Activated CD4-positive, alpha-beta memory T cell treated with anti-CD3 and anti-CD28 coated beads, Interleukin-2, amount 10 ng/mL, durations not matched to agents 7 days and 5 days (primary cell): Measurements from ENCODE around the gene CTRB1. TPM values are rescaled to one million over a fixed set of nuclear protein-coding genes. Genes with fewer than 3 reads are reported as not detected.

Source experiments
- CTCF ChIA-PET: fragments of 350-600 bp; sonication (Branson Sonifier 250); formaldehyde crosslinking; loops from one replicate; lab custom pipeline; 2021; ENCODE audit warnings: antibody characterized with exemption, inconsistent platforms; lab: Charles Lee
- POLR2A ChIA-PET: fragments of 350-600 bp; sonication (Branson Sonifier 250); formaldehyde crosslinking; loops from one replicate; lab custom pipeline; 2021; ENCODE audit warnings: antibody characterized with exemption; lab: Charles Lee
- DNase-seq: peaks from one replicate; pipeline ENCODE4 v3.0.0-alpha.2; 2020
- H3K27ac Mint-ChIP-seq: one replicate; pipeline ENCODE4 v1.8.0; 2021; ENCODE audit warnings: mild to moderate bottlenecking, mixed read lengths
- H3K27me3 Mint-ChIP-seq: one replicate; pipeline ENCODE4 v1.8.0; 2021; ENCODE audit warnings: mixed read lengths
- H3K36me3 Mint-ChIP-seq: one replicate; pipeline ENCODE4 v1.8.0; 2021; ENCODE audit warnings: low read depth, mixed read lengths
- H3K4me1 Mint-ChIP-seq: one replicate; pipeline ENCODE4 v1.8.0; 2021; ENCODE audit warnings: mixed read lengths
- H3K4me3 Mint-ChIP-seq: one replicate; pipeline ENCODE4 v1.8.0; 2021; ENCODE audit warnings: mild to moderate bottlenecking, mixed read lengths
- H3K9me3 Mint-ChIP-seq: one replicate; pipeline ENCODE4 v1.8.0; 2021; ENCODE audit warnings: mixed read lengths
- total RNA-seq, 2 experiments: library from RNA; stranded (reverse); gene quantifications; one replicate each; pipeline ENCODE4 v1.2.3, GENCODE V29; 2021

The CTRB1 gene
- total RNA-seq, 2 experiments from 2014 or later = not detected

DNA sequence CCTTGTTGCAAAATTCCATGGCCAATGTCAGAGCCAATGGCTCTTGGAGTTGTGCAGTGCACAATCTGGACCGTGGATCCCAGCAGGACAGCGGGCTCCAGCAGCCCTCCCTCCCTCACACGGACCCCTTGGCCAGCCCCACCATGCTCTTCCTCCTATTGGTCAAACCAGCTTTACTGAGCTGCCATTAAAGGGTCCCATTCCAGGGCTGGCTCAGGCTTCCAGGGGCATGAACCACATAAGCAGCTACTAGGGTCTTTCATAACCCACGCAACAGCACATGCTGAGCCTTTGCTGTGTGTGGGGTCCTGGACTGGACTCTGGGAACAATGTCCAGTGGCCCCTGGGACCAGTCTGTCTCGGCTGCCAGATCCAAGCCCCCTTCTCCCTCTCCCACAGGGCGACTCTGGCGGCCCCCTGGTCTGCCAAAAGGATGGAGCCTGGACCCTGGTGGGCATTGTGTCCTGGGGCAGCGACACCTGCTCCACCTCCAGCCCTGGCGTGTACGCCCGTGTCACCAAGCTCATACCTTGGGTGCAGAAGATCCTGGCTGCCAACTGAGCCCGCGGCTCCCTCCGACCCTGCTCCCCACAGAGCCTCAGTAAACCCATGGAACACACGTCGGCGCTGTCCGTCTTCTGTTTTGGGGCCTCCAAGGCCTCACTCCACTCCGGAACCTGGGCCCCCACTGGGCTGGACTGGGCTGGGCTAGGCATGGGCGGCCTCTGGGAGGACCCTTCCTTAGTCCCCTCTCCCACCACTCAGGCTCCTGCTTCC lies 5.7 kb downstream of the CTRB1 start:
- H3K4me3 Mint-ChIP-seq = no peak overlapping the region
- POLR2A ChIA-PET = no interaction called here
- peaks cover 7% of the 10 kb centered on the region for H3K4me1 Mint-ChIP-seq
- H3K27ac Mint-ChIP-seq = no peak overlapping the region
- CTCF ChIA-PET = no interaction called here
- H3K36me3 Mint-ChIP-seq = no peaks in the 10 kb centered on the region
- DNase-seq = no peak
- no peaks in the 10 kb centered on the region for H3K9me3 Mint-ChIP-seq
- no peaks in the 10 kb centered on the region for H3K27me3 Mint-ChIP-seq

DNA sequence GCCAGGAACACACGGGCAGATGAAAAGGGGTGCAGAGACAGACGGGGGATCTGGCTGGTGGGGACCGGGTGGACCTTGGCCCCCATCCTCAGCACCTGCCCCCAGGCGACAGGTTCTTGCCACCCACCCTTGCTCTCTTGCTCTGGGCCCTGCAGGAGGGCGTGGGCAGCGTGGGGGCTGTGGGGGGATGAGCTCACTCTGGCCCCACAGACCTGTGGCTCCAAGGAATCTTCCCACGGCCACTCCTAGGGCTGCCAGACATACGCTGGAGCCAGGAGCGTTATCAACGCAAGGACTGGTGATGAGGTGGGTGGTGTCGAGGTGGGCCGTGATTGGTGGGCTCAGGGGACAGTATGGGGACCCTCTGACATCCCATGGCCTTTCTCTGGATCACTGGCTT lies 6.3 kb downstream of the CTRB1 start:
- Mint-ChIP-seq H3K27ac (no peak overlapping the region), H3K9me3 (no peaks in the 10 kb centered on the region), H3K36me3 (no peaks in the 10 kb centered on the region), H3K4me1 (peaks cover 3% of the 10 kb centered on the region), H3K4me3 (no peak overlapping the region), H3K27me3 (no peaks in the 10 kb centered on the region)
- no peak for DNase-seq
- POLR2A ChIA-PET = no interaction called here
- CTCF ChIA-PET = interaction anchor here (0.7 kb wide), 1 partner anchor 26 kb away, joined by 4 read pairs; no protein-coding TSS in a partner anchor

DNA sequence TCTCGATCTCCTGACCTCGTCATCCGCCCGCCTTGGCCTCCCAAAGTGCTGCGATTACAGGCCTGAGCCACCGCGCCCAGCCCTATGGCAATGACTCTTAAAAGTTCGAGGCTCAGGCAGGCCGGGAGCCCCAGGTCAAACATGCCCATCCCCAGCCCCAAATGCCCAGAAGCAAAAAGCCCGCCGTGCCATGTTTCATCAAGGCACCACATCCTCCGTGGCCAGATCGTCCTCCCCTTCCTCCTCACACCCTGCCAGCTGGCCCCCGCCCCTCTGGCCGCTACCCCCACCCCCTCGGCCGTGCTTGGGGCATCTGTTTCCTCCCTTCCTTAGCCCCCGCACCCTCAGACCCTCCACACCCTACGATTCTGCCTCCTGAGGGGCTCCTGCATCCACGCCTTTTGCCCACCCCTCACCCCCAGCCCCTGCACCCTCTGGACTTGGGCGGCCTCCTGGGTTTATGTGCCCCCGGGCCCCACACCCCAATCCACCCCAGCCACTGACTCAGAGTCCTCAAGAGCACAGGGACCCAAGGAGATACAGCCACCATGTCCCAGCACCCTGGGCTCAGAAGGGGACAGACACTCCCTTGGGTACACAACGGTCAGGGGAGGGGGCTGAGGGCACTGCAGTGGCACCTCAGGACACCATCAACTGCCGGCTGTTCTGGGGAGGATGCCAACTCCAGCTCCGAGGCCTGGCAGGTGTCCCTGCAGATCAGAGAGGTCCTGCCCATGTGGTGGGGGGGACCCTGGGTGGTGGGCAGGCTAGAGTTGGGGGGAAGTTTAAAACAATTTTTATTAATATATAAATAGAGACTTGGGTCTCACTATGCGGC lies 7.1 kb downstream of the CTRB1 start:
- Mint-ChIP-seq H3K27me3 (no peaks in the 10 kb centered on the region), H3K9me3 (no peaks in the 10 kb centered on the region), H3K4me1 (no peaks in the 10 kb centered on the region), H3K4me3 (no peak overlapping the region), H3K36me3 (no peaks in the 10 kb centered on the region), H3K27ac (no peak overlapping the region)
- ChIA-PET POLR2A (no interaction called here), CTCF (interaction anchor here (0.7 kb wide), 1 partner anchor 27 kb away, joined by 4 read pairs; no protein-coding TSS in a partner anchor)
- DNase-seq = no peak

DNA sequence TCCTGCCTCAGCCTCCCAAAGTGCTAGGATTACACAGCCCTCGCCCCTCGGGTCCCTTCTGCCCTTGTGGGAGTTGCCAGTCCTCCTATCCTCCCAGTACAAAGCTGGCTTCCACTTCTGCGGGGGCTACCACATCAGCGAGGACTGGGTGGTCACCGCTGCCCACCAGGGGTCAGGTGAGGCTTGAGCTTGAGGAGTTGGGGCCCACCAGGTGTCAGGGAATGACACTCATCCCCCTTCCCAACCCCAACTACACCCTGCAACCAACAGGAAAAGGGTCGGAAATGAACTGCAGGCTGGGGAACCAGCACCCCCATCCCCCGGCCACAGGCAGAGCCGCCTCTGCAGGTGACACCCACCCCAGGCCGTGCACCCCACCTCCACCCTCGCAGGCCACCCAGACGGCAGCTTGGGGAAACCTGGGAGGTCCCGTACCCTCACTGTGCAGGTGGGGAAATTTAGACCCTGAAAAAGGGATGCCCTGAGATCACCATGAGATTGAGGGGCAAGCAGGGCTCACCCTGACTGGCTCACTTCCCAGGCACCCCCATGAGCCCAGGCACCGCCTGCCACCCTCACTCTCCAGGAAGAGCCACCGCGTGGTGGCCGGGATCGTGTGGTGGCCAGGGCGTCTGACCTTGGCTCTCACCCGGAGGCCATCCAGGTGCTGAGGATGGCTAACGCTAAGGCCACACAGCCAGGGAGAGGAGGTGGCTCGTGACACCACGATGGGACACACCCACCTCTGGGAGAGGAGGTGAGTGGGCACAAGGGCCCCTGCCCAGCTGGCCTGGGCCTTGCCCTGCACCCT lies 8.0 kb downstream of the CTRB1 start:
- CTCF ChIA-PET = no interaction called here
- no peaks in the 10 kb centered on the region for H3K36me3 Mint-ChIP-seq
- no peaks in the 10 kb centered on the region for H3K27me3 Mint-ChIP-seq
- POLR2A ChIA-PET = no interaction called here
- no peaks in the 10 kb centered on the region for H3K9me3 Mint-ChIP-seq
- no peak overlapping the region for H3K4me3 Mint-ChIP-seq
- DNase-seq = no peak
- H3K27ac Mint-ChIP-seq = no peak overlapping the region
- no peaks in the 10 kb centered on the region for H3K4me1 Mint-ChIP-seq

DNA sequence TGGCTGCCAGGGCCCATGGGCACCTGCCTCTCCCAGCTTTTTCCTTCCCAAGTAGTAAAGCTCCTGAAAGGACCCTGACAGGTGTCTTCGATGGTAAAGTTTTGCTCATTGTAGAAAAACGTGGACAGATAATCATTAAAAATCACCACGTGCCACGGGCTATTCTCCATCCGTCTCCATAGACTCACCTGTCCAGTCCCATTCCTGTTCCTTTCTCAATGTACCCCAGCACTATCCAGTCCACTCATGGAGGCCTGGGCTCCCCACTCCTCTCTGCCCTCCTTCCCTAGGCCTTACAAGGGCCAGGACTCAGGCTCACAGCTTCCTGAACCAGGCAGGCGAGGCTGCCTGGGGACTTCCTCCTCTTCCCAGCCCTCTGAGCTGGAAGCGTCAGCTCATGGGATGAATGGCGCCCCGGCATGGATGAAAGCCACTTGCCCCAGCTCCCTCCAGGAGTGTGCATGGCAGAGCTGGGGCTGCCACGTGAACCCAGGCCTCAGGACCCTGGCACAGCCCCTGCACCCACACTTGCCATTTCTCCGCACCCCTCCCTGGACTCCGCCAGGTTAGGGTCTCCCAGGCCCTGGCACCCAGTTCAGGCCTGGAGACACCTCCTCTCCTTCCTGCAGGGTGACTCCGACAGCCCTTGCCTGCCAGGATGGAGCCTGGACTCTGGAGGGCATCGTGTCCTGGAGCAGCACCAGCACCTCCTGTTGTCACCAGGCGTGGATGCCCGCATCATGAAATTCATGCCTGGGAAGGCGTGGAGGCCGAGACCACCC lies 8.8 kb downstream of the CTRB1 start:
- H3K4me3 Mint-ChIP-seq = no peak overlapping the region
- CTCF ChIA-PET = no interaction called here
- H3K9me3 Mint-ChIP-seq = no peaks in the 10 kb centered on the region
- H3K27me3 Mint-ChIP-seq = no peaks in the 10 kb centered on the region
- no peak overlapping the region for H3K27ac Mint-ChIP-seq
- POLR2A ChIA-PET = no interaction called here
- no peak for DNase-seq
- H3K36me3 Mint-ChIP-seq = no peaks in the 10 kb centered on the region
- H3K4me1 Mint-ChIP-seq = no peaks in the 10 kb centered on the region

DNA sequence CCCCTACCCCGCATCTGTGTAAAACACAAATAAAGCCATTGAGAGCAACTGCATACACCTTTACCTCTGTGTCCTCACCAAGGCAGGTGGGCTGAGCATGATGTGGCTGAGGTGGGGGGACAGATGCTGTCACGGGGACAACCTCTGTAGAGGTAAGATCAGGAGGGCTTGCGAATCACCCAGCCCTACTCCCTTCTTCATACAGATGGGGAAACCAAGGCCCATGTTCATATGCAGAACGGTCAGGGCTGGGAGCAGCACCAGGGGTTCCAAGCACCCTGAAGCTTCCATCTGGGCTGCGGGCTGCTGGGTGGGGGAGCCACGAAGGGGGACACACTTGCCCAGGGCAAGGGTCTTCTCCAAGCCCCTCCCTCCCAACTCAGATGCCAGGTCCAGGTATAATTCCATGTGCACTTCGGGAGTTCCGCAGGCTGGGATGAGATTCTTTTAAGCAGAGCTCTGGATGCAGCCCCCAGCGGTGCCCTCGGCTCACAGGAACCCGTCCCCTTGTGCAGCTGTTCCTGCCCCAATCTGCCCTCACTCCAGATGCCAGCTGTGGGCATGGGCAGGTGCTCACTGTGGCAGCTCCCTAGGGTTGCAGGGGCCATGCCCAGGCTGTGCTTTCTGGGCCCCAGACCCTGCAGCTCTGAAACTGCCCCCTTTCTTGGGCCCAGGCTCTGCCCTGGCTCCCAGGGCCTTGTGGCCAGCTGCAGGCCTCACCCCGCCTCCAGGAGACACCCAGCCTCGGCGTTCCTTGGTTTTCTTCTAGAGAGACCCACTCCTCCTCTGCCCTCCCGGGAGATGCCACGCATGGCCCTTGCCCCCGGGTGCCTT lies 9.6 kb downstream of the CTRB1 start:
- Mint-ChIP-seq H3K4me1 (no peaks in the 10 kb centered on the region), H3K27me3 (no peaks in the 10 kb centered on the region), H3K4me3 (no peak overlapping the region), H3K36me3 (no peaks in the 10 kb centered on the region), H3K9me3 (no peaks in the 10 kb centered on the region), H3K27ac (no peak overlapping the region)
- no peak for DNase-seq
- CTCF ChIA-PET = no interaction called here
- POLR2A ChIA-PET = no interaction called here

DNA sequence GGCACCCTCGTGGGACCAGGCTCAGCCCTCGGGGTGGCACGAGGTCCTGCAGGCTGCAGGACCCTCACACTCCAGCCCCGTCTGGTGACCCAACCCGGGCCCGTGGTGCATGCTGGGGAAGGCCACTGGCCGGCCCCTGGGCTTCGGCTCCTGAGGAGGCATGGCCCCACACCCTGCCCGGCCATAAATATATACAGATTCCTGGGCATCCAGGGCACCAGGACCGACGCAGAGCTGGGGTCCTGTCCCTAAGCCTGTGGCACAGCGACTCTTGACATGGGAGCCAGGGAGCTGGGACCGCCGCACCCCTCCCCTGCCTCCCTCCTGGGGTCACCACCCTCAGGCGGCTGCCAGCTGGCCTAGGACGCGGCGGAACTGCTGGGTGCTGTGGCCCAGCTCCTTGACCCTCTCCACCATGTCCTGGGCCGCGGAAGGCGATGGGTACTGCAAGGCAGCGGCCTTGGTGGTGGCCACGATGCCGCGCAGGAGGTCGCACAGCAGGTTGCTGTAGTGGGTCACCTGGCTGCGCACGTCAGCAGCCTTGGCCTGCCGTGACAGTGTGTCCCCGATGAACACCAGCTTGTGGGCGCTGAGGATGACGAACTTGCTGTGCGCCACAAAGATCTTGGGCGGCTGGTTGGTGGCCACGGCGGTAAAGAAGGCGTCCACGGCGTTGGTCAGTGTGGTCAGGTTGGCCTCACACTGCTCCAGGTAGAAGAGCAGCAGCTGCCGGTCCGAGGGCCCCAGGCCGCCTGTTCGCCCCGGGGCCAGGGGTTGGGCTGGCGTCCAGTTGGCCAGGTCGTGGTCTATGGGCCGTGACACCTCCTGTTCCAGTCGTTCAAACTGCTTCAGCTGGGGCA lies 10.6 kb downstream of the CTRB1 start:
- no peak overlapping the region for H3K4me3 Mint-ChIP-seq
- H3K9me3 Mint-ChIP-seq = no peaks in the 10 kb centered on the region
- H3K27me3 Mint-ChIP-seq = no peaks in the 10 kb centered on the region
- POLR2A ChIA-PET = no interaction called here
- no peaks in the 10 kb centered on the region for H3K36me3 Mint-ChIP-seq
- CTCF ChIA-PET = interaction anchor here (0.9 kb wide), 1 partner anchor 30 kb away, joined by 3 read pairs; no protein-coding TSS in a partner anchor
- H3K27ac Mint-ChIP-seq = no peak overlapping the region
- DNase-seq = no peak
- H3K4me1 Mint-ChIP-seq = no peaks in the 10 kb centered on the region

DNA sequence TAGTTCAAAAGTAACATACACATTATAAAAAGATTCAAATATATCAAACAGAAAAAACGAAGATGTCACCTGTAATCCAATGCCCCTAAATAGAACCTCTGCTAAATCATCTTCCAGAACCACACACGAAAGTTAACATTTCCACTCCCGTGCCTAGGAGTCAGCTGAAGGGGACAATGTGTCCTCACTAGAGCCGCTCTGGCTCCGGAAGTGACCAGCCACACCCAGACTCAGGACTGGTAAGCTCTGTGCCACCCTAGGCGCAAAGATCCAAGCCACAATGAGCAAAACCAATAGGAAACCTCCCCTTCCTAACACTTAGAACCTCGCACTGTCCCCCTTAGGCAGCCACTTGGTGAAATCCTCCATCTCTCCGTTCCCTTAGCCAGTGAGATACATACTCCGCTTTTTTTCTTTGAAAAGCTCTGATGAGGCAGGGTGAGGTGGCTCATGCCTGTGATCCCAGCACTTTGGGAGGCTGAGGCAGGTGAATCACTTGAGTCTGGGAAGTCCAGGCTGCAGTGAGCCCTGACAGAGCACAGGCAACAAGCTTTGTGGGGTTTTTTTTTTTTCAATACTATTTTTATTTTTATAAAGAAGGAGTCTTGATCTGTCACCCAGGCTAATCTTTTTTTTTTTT lies 11.8 kb downstream of the CTRB1 start:
- no peak overlapping the region for H3K27ac Mint-ChIP-seq
- no peak overlapping the region for H3K4me3 Mint-ChIP-seq
- DNase-seq = no peak
- H3K4me1 Mint-ChIP-seq = no peaks in the 10 kb centered on the region
- ChIA-PET POLR2A (no interaction called here), CTCF (interaction anchor here (0.7 to 0.9 kb wide), 2 partner anchors 31 to 149 kb away, joined by 3 read pairs; no protein-coding TSS in a partner anchor)
- H3K27me3 Mint-ChIP-seq = no peaks in the 10 kb centered on the region
- no peaks in the 10 kb centered on the region for H3K9me3 Mint-ChIP-seq
- no peaks in the 10 kb centered on the region for H3K36me3 Mint-ChIP-seq

DNA sequence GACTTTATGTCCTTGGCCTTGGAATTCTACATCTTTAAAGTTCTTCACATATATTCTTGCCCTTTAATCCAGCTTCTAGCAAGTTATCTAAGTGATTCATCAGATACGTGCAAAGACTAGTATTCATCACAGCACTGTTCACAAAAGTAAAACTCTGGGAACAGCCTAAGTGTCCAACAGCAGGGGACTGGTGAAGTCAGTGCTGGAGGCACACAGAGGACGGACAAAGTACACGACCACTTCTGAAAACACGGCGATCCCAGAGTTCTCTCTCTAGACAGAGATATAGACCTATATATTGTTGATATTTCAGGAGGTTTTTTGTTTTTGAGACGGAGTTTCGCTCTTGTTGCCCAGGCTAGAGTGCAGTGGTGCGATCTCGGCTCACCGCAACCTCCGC lies 12.8 kb downstream of the CTRB1 start:
- no peak overlapping the region for H3K4me3 Mint-ChIP-seq
- H3K36me3 Mint-ChIP-seq = no peaks in the 10 kb centered on the region
- no peak for DNase-seq
- H3K4me1 Mint-ChIP-seq = no peaks in the 10 kb centered on the region
- no peaks in the 10 kb centered on the region for H3K9me3 Mint-ChIP-seq
- no peaks in the 10 kb centered on the region for H3K27me3 Mint-ChIP-seq
- ChIA-PET POLR2A (no interaction called here), CTCF (interaction anchor here (6.0 kb wide), 1 partner anchor 154 kb away, joined by 87 read pairs; no protein-coding TSS in a partner anchor)
- H3K27ac Mint-ChIP-seq = no peak overlapping the region

DNA sequence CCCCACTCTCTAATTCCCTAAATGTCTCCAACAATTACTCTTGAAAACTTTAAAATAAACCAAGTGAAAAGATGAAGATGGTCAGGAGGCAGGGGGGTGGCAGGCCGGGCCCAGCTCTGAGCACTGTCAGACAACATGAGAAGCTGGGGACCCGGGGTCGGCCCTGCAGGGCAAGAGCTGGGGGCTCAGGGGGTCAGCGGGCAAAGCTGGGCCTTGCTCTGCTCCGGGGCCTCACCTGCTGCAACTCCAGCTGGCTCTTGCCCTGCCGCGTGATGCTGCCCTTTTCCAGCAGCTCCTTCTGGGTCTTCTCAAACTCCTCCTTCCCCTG lies 14.8 kb downstream of the CTRB1 start:
- POLR2A ChIA-PET = interaction anchor here (1.5 kb wide), 1 partner anchor 152 kb away, joined by 7 read pairs; no protein-coding TSS in a partner anchor
- CTCF ChIA-PET = interaction anchor here (0.6 to 6.0 kb wide), 27 partner anchors 11 to 531 kb away, joined by 3 to 87 read pairs (median 5); partner anchors contain the start of gene CFDP1
- no peaks in the 10 kb centered on the region for H3K4me1 Mint-ChIP-seq
- DNase-seq = no peak
- H3K27me3 Mint-ChIP-seq = no peaks in the 10 kb centered on the region
- no peak overlapping the region for H3K27ac Mint-ChIP-seq
- no peaks in the 10 kb centered on the region for H3K36me3 Mint-ChIP-seq
- no peak overlapping the region for H3K4me3 Mint-ChIP-seq
- no peaks in the 10 kb centered on the region for H3K9me3 Mint-ChIP-seq
